ENCODE results near the gene GPSM3.

The GPSM3 gene

GRCh38 chr6:32164295-32164694, 28.1 kb downstream of the GPSM3 start, which contains the start of gene EGFL8:
TSS of gene EGFL8 (plus strand) at chr6:32164595. CDS start at chr6:32166166, 1,571 bp downstream.
- Histone ChIP-seq H3K9me3 (ENCODE audit: insufficient read depth, low read depth, low read length) (no peaks in the 10 kb centered on the region), H3K4me1 (ENCODE audit: insufficient read depth, low read length) (no peaks in the 10 kb centered on the region), H3K4me3 (ENCODE audit: low read length) (no peak within 1 kb of the TSS), H3K9ac (ENCODE audit: low read depth, low read length) (no peak within 1 kb of the TSS), H3K27me3 (ENCODE audit: insufficient read depth, low read length) (no peaks in the 10 kb centered on the region), H3K36me3 (ENCODE audit: insufficient read depth, low read depth, low read length) (peaks cover 32% of the 10 kb centered on the region), H3K27ac (ENCODE audit: low read length) (no peak within 1 kb of the TSS)

GRCh38 chr6:32163559-32164258, 28.7 kb downstream of the GPSM3 start:
- H3K4me3 ChIP-seq (ENCODE audit: low read length): no peak overlapping the region
- H3K36me3 ChIP-seq (ENCODE audit: insufficient read depth, low read depth, low read length): peaks cover 30% of the 10 kb centered on the region
- H3K27ac ChIP-seq (ENCODE audit: low read length): no peak overlapping the region
- no peaks in the 10 kb centered on the region for H3K9me3 ChIP-seq (ENCODE audit: insufficient read depth, low read depth, low read length)
- no peaks in the 10 kb centered on the region for H3K4me1 ChIP-seq (ENCODE audit: insufficient read depth, low read length)
- H3K9ac ChIP-seq (ENCODE audit: low read depth, low read length): no peak overlapping the region
- no peaks in the 10 kb centered on the region for H3K27me3 ChIP-seq (ENCODE audit: insufficient read depth, low read length)

GRCh38 chr6:32158052-32158451, 34.4 kb downstream of the GPSM3 start:
- Histone ChIP-seq H3K9ac (ENCODE audit: low read depth, low read length) (no peak overlapping the region), H3K27me3 (ENCODE audit: insufficient read depth, low read length) (peaks cover 2% of the 10 kb centered on the region; the same call in 1 of the 2 replicates), H3K27ac (ENCODE audit: low read length) (no peak overlapping the region), H3K9me3 (ENCODE audit: insufficient read depth, low read depth, low read length) (no peaks in the 10 kb centered on the region), H3K4me1 (ENCODE audit: insufficient read depth, low read length) (peaks cover 2% of the 10 kb centered on the region; the same call in 1 of the 2 replicates), H3K4me3 (ENCODE audit: low read length) (no peak overlapping the region), H3K36me3 (ENCODE audit: insufficient read depth, low read depth, low read length) (peaks cover 39% of the 10 kb centered on the region)

- Histone ChIP-seq H3K27me3 (ENCODE audit: insufficient read depth, low read length) (peaks cover 14% of the 10 kb centered on the region), H3K4me3 (ENCODE audit: low read length) (no peak overlapping the region), H3K9me3 (ENCODE audit: insufficient read depth, low read depth, low read length) (no peaks in the 10 kb centered on the region), H3K4me1 (ENCODE audit: insufficient read depth, low read length) (peaks cover 13% of the 10 kb centered on the region; the same call in 1 of the 2 replicates), H3K27ac (ENCODE audit: low read length) (no peak overlapping the region), H3K36me3 (ENCODE audit: insufficient read depth, low read depth, low read length) (peaks cover 32% of the 10 kb centered on the region), H3K9ac (ENCODE audit: low read depth, low read length) (no peak overlapping the region)
Observed at GRCh38 chr6:32156891-32157290, 35.6 kb downstream of the GPSM3 start.

- H3K4me3 ChIP-seq (ENCODE audit: low read length): peak overlapping the region; percentile 94
- peak overlapping the region; percentile 92; the same call in 1 of the 2 replicates for H3K9ac ChIP-seq (ENCODE audit: low read depth, low read length)
- H3K9me3 ChIP-seq (ENCODE audit: insufficient read depth, low read depth, low read length): no peaks in the 10 kb centered on the region
- H3K36me3 ChIP-seq (ENCODE audit: insufficient read depth, low read depth, low read length): peaks cover 32% of the 10 kb centered on the region
- H3K27ac ChIP-seq (ENCODE audit: low read length): no peak overlapping the region
- H3K4me1 ChIP-seq (ENCODE audit: insufficient read depth, low read length): peaks cover 18% of the 10 kb centered on the region
- H3K27me3 ChIP-seq (ENCODE audit: insufficient read depth, low read length): peaks cover 33% of the 10 kb centered on the region
Observed at GRCh38 chr6:32154514-32155161, 37.8 kb downstream of the GPSM3 start.

- H3K9ac ChIP-seq (ENCODE audit: low read depth, low read length): peak within 1 kb of the TSS; percentile 92
Observed at GRCh38 chr6:32153564-32154513, 38.6 kb downstream of the GPSM3 start, which contains the start of gene PPT2. TSS of gene PPT2 (plus strand) at chr6:32154141. CDS start at chr6:32154595, 454 bp downstream.

GRCh38 chr6:32152769-32153563, 39.5 kb downstream of the GPSM3 start:
- Histone ChIP-seq H3K4me3 (ENCODE audit: low read length) (peak overlapping the region; percentile 94), H3K27ac (ENCODE audit: low read length) (peak overlapping the region; percentile 2), H3K27me3 (ENCODE audit: insufficient read depth, low read length) (peaks cover 35% of the 10 kb centered on the region), H3K9ac (ENCODE audit: low read depth, low read length) (peak overlapping the region; percentile 92), H3K4me1 (ENCODE audit: insufficient read depth, low read length) (peaks cover 18% of the 10 kb centered on the region), H3K9me3 (ENCODE audit: insufficient read depth, low read depth, low read length) (no peaks in the 10 kb centered on the region), H3K36me3 (ENCODE audit: insufficient read depth, low read depth, low read length) (peaks cover 21% of the 10 kb centered on the region)

More at GRCh38 chr6:32153564-32154513, 38.6 kb downstream of the GPSM3 start, which contains the start of gene PPT2:
- Histone ChIP-seq H3K4me1 (ENCODE audit: insufficient read depth, low read length) (peaks cover 18% of the 10 kb centered on the region), H3K27ac (ENCODE audit: low read length) (peak within 1 kb of the TSS; percentile 2), H3K9me3 (ENCODE audit: insufficient read depth, low read depth, low read length) (no peaks in the 10 kb centered on the region), H3K4me3 (ENCODE audit: low read length) (peak within 1 kb of the TSS; percentile 94), H3K36me3 (ENCODE audit: insufficient read depth, low read depth, low read length) (peaks cover 30% of the 10 kb centered on the region), H3K27me3 (ENCODE audit: insufficient read depth, low read length) (peaks cover 35% of the 10 kb centered on the region)

GRCh38 chr6:32151863-32152768, 40.3 kb downstream of the GPSM3 start, which contains the start of gene PRRT1:
TSS of gene PRRT1 (minus strand) at chr6:32151939. CDS start at chr6:32151827, 112 bp downstream.
- Histone ChIP-seq H3K27me3 (ENCODE audit: insufficient read depth, low read length) (peaks cover 35% of the 10 kb centered on the region), H3K27ac (ENCODE audit: low read length) (no peak within 1 kb of the TSS), H3K4me1 (ENCODE audit: insufficient read depth, low read length) (peaks cover 18% of the 10 kb centered on the region), H3K9ac (ENCODE audit: low read depth, low read length) (peak within 1 kb of the TSS; percentile 92; the same call in 1 of the 2 replicates), H3K9me3 (ENCODE audit: insufficient read depth, low read depth, low read length) (no peaks in the 10 kb centered on the region), H3K36me3 (ENCODE audit: insufficient read depth, low read depth, low read length) (peaks cover 14% of the 10 kb centered on the region), H3K4me3 (ENCODE audit: low read length) (peak within 1 kb of the TSS; percentile 94)

GRCh38 chr6:32151181-32151862, 41.1 kb downstream of the GPSM3 start:
- Histone ChIP-seq H3K27ac (ENCODE audit: low read length) (no peak overlapping the region), H3K4me3 (ENCODE audit: low read length) (peak overlapping the region; percentile 61; the same call in 1 of the 2 replicates), H3K9ac (ENCODE audit: low read depth, low read length) (no peak overlapping the region), H3K27me3 (ENCODE audit: insufficient read depth, low read length) (peaks cover 35% of the 10 kb centered on the region), H3K36me3 (ENCODE audit: insufficient read depth, low read depth, low read length) (peaks cover 6% of the 10 kb centered on the region), H3K4me1 (ENCODE audit: insufficient read depth, low read length) (peaks cover 21% of the 10 kb centered on the region), H3K9me3 (ENCODE audit: insufficient read depth, low read depth, low read length) (no peaks in the 10 kb centered on the region)
